Cortex of kidney (tissue), 1 donor: ENCODE measurements around the gene TTC7B.

Experiments
- DNase-seq: peaks from one replicate; lab custom pipeline; 2025; lab: John Stamatoyannopoulos, UW

TTC7B gene

DNA sequence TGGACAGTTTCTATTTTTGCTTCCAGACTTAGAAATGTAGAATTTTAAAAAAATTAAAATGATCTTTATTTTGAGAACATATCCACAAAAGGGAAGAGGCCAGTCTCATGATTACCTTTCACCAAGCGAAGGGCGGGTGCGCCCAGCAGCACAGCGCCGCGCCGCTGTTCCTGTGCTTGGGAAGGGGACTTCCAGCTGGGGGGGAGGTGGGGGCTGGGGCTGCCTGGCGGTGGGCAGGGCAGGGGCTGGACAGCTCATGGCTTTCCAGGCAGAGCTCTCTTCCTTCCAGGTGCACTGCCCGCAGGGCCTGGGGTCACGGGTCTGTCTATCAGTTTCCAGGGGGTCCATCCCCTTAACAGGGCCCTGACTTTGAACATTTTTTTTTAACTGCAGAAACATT, 199.9 kb downstream of the TTC7B start:
- no peak for DNase-seq

DNA sequence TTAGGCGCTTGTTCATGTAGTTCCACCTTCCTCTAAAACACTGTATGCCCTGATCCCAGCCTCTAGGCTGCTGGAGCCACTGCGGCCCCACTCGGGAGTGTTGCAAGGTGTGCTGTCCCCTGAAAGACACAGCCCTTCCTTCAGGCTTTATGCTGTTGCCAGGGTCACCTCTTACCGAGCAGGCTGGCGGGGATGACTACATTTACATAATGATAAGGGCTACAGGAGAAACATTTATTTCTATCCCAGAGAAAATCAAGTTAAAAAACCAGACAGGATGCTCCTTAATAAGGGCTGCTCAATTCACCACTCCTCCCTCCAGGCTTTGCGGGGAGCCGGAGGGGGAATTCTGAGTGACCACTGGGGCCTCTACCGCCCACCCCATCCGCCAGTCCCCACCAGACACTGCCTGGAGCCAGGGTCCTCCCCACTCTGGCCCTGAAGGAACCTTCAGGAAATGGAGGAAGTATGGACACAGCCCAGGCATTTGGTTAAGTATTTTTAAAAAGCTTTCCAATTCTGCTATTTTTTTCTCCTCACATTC, 200.6 kb downstream of the TTC7B start:
- DNase-seq: no peak

DNA sequence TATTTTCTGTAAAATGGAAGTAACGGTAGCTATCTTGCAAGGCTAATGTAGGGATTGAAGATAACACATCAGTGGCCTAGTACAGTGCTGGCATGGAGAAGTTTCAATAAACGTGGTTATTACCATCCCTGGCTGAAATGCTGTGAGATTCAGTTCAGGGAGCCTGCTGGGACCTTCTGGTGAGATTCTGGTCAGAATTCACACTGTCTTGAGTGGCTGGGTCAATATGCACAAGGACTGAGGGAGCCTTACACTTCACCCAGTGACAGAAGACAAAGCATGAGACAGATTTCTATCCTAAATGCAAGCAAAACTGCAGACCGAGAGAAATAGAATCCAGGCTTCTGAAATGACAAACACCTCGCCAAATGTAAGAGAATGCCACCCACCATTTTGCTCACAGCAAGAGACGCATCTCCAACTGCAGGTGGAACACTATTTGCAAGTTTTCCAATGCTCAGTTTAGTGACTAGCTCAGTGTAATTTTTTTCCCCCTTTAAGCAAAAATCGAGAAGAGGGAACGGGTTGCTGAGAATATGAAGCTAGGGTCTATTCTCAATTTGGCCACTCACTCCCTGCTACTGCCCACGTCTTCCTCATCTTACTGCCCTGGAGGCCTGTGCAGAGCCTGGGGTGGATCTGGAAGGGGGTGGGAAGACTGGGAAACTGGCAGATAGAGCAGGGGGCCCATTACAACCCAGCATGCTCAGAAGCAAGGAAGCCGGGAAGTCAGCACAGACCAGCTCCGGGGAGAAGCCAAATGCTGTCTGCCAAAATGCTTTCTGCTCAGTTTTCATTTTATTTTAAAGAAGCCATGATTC, 201.3 kb downstream of the TTC7B start:
- no peak for DNase-seq

DNA sequence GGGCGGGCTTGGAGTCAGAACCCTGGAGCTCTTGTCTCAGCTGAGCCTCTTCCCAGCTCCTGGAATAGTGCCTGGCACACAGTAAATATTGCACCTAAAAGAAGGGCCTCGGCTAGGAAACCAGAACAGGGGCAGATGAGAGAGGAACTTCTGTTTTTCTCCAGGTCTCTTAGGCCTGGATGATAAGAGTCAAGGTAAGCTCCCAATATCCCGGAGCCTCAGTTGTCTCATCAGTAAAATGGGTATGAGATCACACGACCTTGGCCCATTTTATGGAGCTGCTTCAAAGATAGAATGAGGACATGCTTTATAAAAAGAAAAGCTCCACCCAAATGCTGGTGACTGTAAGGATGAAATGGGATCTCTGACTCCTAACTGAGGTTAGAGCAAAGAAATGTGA, 202.2 kb downstream of the TTC7B start:
- no peak for DNase-seq

DNA sequence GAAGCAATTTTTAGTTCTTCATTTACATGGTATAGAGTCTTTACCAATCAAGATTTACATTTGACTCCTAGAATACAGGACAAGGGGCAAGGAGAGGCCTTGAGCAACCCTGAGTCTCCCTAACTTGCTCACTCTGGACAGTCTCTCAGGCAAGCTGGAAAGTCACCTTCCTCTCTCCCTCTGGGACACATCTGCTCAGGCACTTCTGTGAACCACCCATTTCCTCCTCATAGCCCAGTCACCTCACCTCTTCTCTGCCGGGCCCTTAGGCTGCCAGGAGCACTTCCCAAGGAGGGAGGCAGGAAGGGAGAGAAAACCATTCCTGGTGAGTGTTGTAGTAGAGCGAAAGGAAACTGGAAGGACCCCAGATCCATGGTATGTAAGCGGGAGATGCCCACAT, 202.8 kb downstream of the TTC7B start:
- DNase-seq: no peak

DNA sequence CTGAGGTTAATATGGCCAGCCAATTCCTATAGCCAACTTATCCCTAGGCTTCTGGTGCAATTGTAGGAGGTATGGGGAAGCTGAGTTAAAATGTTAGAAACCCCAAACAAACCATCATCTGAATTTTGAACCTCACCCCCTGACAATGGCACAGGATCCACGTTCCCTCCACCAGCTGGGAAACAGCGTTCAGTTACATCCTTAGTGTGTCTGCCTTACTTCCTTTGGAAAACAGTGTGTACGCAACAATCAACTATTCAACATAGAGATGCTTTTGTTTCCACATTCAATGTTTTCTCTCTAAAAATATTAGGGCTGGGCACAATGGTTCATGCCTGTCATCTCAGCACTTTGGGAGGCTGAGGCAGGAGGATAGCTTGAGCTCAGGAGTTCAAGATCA, 203.4 kb downstream of the TTC7B start:
- DNase-seq: no peak

DNA sequence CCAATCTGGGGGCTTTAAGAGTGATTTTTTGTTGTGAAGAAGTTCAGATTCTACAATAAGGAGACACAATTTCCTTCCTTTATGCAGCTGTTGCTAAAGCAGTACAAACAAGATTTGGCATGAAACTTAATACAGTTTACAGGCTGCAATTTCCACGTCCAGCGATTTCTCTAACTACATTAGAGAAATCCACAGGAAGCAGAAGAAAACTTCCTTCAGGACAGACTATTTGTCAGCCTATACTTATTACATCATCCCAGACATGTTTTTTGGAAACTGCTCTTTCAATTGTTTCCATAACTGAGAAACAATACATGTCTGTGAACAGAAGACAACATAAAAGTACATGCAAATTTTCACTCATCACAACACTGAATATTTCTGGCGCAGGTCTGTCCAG, 204.3 kb downstream of the TTC7B start:
- DNase-seq: no peak

DNA sequence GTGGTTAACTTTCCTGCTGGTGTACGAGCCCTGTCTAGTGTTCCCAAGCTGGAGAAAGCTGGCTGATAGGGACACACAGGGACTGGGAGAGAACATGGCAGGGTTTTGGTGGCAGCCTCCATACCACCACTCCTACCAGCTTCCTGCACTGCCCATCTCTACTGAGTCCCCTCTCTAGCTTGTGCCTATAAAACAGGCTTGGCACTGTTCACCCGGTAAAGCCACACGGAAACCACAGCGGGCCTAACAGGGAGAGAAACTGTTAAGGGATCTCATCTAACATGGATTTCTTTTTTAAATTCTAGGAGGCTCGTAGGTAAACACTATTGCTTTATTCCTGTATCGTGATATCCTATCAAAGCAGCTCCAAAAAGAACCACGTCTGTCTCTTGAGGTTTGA, 204.7 kb downstream of the TTC7B start:
- DNase-seq: no peak

DNA sequence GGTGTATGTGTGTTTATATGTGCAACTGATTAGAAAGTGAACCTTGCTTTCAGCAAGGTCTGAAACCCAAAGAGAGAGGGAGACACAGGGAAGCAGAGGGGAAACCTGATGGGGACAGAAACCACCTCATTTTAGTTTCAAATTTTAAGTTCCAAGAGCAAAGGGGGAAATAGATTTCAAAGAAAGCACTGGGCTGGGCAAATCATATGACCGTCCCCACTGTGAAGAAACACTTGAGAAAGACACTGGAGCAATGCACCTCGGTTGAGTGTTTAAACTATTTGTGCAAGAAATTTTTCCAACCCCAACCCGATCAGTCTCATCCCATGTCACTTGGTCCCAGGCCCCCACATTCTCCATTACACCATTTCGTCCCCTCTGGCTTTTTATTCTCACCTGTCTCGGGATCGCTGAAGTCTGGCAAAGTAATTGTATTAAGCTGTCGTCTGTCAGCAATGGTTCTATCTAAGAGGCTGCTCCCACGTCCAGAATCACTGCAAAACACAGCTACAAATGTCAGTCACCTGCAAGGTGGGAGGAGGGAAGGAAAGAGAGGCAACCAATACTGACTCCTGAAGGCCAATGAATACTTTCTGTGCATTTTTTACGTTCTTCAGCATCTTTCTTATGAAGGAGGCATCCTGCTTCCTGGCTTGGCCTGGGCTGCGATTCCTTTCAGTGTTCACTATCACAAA, 205.7 kb downstream of the TTC7B start:
- no peak for DNase-seq

DNA sequence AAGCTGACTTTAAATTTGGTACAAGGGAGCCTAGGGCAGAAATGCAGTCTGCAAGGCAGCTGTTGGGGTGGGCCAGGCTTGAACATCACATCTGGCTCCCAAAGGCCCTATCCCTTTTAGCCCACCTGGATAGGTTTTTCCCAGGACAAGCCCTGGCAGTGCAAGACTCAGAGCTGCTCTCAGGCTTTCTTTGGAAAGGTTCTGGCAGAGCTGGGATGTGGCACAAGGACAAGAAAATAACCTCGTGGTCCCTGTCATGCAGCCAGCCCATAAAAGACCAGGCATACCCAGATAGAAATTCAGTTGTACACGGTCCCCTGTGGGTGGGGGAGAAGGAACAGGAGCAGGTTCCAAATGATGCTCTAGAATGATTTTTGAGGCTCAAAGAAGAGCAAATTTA, 206.9 kb downstream of the TTC7B start:
- no peak for DNase-seq

DNA sequence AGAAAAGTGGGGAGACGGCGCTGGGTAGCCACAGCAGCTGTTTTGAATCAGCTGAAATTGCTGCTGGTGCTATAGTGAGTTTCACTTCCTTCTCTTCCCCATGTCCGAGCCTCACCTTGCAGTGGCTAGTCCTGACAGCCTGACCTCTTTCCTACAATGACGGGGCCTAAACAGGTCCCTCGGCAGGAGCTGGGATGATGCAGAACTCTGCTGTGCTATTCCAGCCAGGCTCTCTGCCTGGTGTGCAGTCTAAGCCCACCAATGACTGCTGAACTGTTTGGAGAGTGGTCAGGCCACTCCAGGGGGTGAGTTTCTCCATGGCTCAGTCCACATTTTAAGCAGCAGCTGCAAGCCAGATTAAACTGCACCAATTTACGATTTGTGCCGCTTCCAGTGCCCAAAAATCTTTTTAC, 207.3 kb downstream of the TTC7B start:
- DNase-seq: no peak

DNA sequence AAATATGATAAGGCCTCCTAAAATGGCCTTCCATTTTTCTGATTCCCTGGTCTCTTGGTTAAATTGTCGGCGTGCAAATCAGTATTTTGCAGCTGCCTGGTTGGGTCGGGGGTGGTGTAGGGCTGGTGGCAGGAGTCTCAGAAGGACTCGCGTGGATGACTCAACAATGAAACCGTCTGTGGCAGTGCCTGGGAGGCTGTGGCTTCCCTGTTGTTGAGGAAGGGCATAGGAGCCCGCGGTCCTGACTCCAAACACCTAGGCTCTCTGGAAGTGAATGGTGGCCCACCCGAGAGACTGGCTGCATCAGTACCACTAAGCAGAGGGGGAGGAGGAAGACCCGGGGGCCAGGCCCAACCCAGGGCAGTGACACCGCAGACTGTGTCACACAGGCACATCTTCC, 207.9 kb downstream of the TTC7B start:
- no peak for DNase-seq

DNA sequence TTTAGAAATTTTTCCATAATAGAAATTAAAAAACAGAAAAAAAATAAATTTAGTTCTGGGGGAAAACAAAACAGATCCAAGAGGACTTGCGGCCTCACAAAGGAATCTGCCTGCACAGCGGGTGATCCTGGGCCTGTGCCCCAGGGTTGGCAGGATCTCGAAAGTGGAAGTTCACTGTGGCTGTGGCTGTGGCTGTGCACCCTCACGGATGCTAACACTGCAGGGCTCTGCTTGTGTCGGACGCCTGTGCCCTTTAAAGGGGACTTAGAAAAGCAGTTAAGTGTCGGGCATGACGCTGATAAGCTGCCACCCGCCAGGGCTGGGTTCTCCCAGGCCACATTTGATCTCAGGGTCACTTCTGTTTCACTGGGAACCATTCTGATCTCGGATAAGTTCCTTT, 209.1 kb downstream of the TTC7B start:
- DNase-seq: no peak

DNA sequence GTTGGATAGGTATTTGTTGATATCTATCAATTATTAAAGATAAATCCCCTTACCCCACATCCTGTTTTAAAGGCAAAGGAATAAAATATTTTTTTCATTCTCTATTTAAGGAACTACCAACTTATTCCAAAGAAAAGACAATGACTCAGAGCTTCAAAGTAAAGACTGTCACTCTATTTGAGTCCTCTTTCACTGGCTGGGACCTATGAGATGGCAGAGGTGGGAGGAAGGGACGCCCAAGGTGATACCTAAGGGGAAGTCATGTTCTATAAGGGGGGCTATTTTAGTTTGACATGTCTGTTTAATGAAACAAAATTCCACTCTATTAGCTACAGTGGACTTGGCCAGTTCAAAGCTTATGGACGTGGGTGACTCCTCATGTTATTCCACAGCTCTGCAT, 209.8 kb downstream of the TTC7B start:
- DNase-seq: no peak

DNA sequence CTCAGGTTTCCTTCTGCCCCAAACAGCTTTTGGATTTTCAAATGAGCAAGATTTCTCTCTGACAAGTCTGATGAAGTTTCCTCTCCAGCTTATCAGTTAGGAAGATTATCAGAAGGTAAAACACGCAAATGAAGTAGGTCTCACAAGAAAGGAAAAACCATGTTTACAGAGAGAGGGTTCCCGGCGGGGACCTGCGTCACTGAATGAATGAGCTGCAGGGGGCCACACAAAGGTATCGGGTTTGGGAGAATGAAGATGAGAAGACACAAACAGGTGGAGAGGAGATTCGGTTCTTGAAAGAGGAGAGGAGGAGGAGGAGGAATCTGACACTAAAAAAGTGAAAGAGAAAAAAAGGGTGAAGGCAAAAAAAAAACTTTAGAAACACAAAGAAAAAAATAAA, 210.8 kb downstream of the TTC7B start:
- no peak for DNase-seq

DNA sequence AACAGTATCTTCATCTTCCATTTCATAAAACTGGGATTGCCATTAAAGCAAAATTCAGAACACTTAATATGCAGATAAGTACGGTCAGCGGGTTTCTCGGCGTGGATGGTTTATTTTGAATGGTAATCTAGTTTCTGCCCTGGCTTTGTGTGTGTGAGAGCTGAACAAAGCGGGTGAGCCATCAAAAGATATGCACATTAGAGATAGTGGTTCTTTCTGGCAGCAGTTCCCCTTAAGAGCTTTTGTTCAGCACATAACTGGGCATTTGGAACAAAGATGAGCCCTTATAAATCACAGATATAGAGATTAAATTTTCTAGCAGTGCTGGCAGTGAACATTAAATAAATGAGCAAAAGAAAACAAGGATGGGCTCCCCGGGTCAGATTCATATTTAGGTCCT, 211.9 kb downstream of the TTC7B start:
- DNase-seq: no peak

DNA sequence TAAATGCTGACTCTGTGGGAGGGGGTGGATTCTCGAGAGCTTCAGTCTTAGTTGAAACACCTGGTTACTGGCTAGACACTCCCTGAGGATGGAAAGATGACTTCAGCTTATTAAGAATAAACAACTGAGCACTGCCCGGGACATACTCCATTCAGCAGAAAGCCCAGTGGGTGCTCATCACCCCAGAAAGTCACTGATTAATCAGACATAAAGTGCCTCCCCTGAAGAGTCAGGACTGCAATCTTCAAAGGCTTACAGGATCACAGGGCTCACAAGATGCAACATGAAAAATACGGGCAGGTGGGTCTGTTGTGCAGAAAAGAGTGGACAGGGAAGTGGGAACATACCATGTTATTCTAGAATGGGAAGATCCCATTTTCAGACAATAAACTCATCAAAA, 212.4 kb downstream of the TTC7B start:
- DNase-seq: no peak

DNA sequence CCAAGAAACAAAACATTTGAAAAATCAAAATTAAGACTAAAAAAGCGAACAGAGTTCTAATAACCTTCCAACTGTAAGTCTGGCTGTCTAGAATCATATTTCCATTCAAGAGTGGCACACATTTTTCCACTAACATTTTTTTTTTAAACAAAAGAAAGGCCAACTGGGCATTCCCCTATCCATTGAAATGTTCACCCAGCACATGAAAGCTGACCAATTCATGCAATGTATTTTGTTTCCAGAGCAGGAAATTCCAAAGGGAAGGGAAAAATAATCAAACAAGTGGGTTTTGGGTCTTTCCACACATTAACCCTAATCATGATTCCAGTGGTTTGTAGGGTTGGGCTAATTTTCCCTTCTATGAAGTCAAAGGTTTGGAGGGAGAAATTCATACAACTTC, 212.9 kb downstream of the TTC7B start:
- no peak for DNase-seq

DNA sequence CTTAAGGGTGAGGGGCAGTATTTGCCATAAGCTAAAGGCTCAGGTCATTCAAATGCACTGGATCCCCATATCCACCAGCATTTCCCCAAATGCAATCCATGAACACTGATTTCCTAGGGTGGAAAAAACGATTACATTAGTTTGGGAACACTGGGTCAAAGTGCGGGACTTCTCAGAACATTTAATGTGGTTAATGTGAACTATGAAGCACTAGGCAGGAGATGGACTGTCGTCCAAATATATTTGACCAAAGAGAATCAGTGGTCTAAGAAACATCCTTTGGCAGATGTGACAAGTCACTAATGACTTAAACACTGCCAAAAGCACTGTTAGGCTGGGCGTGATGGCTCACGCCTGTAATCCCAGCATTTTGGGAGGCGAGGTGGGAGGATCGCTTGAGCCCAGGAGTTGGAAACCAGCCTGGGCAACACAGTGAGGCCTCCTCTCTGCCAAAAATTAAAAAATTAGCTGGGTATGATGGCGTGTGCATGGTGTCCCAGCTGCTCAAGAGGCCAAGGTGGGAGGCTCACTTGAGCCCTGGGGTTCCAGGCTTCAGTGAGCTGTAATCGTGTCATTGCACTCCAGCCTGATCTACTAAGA, 214.0 kb downstream of the TTC7B start:
- DNase-seq: no peak

DNA sequence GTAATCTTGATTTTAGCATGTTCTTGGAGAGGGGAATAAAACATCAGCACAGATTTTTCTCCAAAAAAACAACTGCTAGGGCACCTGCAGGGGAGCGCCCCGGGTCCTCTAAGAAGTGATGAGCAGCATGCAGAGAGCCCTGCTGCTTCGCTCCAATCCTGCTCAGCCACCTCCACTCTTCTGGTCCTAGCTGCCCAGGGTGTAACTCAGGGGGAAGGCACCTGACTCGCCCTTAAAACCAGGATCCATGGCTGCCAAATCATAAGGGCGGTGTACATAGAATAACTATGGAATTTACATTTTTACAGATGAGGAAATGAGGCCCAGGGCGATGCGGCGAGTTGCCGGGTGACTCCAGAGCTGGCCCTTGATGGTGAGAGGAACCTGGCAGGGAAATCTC, 214.7 kb downstream of the TTC7B start:
- DNase-seq: no peak

DNA sequence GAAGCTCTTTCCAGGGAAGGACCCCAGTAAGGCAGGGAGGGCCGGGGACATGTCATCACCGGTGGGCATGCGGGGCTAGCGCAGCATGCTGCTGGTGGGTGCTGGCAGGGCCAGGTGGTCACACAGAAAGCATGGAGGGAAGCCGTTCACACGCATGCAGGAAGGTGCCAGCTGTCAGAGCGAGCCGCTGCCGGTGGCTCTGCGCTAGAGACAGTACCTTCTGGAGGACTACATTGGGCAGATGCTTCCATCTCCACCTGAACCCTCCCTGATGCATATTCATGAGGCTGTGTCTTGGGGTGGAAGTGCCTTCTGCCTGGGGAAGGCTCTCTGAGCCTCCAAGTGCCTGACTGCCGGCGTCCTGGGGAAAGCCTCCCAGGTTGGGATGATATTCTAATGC, 215.6 kb downstream of the TTC7B start:
- DNase-seq: no peak

DNA sequence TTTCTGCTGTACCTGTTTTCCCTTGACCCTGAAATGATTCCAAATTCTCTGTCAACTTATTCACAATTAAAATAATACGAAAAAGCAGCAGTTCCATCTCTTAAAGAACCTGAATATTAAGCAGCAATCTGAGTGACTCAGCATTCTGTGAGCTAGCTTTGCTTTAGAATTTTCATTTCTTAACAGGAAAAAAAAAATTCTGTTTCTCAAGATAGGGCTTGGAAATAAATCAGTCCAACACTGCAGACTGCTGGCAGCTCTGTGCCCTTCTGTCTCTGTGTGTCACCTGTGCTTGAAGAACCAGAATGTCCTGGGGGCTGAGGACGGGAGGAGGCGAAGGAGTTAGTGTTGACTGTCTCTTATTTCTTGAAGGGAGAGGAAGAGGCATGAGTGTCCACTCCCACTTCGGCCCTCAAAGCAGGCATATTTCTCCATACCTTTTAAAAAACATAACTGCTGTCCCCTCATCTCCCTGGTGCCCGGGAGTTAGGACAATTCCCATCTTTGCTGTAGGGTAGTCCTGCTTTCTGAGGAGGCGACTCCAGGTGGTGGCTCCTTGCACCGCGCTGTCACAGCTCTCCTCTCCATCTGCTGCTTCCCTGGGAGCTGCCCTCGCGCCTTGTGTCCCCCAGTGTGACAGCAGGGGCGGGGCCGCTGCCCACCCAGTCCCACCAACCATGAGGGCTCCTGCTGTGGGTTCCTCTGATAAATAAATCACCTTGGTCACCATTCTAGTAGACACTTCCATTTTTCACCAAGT, 216.3 kb downstream of the TTC7B start:
- no peak for DNase-seq
